ENCODE data around the gene DMAP1. TPM values are rescaled to one million over a fixed set of nuclear protein-coding genes. Genes with fewer than 3 reads are reported as not detected.

The DMAP1 gene
- total RNA-seq, 1 experiment from 2014 or later: 52.9 TPM

DNA sequence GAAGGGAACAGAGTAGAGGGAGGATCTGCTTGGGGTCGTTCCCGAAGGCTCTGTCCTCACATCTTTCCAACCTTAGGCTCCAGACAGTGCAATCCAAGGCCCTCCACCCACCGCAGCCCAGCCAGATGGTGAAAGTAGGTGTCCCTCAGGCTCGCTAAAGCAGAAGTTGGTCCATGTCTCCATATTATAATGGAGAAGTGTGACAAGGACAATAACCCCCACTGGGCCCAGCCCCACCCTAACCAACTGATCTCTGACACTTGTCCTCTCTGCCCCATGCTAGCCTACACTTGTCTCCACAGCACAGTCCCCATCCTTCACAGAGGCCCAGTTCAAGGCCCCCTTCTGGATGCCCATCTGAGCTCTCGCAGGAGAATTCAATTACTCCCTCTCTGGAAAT, 48.7 kb downstream of the DMAP1 start:
- Histone ChIP-seq H3K9me3 (ENCODE audit: control insufficient read depth, insufficient read depth, low read depth, low read length) (no peaks in the 10 kb centered on the region), H3K27me3 (ENCODE audit: control insufficient read depth, insufficient read depth, low read length) (no peaks in the 10 kb centered on the region), H3K4me1 (ENCODE audit: control insufficient read depth, insufficient read depth, low read length) (no peaks in the 10 kb centered on the region), H3K27ac (ENCODE audit: low read length) (no peak overlapping the region), H3K4me3 (ENCODE audit: low read depth in 2 of 2, low read length in 2 of 2) (no peak overlapping the region), H3K36me3 (ENCODE audit: control insufficient read depth, insufficient read depth, low read length) (no peaks in the 10 kb centered on the region)
- TF ChIP-seq, protein P1, sequence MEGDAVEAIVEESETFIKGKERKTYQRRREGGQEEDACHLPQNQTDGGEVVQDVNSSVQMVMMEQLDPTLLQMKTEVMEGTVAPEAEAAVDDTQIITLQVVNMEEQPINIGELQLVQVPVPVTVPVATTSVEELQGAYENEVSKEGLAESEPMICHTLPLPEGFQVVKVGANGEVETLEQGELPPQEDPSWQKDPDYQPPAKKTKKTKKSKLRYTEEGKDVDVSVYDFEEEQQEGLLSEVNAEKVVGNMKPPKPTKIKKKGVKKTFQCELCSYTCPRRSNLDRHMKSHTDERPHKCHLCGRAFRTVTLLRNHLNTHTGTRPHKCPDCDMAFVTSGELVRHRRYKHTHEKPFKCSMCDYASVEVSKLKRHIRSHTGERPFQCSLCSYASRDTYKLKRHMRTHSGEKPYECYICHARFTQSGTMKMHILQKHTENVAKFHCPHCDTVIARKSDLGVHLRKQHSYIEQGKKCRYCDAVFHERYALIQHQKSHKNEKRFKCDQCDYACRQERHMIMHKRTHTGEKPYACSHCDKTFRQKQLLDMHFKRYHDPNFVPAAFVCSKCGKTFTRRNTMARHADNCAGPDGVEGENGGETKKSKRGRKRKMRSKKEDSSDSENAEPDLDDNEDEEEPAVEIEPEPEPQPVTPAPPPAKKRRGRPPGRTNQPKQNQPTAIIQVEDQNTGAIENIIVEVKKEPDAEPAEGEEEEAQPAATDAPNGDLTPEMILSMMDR (IDR thresholded peaks at IDR 0.05): no peak
- no peak for TF ChIP-seq SIN3A (IDR thresholded peaks at IDR 0.05; ENCODE audit: borderline replicate concordance, insufficient read depth, low read depth, low read length)
- TF ChIP-seq, protein P2, sequence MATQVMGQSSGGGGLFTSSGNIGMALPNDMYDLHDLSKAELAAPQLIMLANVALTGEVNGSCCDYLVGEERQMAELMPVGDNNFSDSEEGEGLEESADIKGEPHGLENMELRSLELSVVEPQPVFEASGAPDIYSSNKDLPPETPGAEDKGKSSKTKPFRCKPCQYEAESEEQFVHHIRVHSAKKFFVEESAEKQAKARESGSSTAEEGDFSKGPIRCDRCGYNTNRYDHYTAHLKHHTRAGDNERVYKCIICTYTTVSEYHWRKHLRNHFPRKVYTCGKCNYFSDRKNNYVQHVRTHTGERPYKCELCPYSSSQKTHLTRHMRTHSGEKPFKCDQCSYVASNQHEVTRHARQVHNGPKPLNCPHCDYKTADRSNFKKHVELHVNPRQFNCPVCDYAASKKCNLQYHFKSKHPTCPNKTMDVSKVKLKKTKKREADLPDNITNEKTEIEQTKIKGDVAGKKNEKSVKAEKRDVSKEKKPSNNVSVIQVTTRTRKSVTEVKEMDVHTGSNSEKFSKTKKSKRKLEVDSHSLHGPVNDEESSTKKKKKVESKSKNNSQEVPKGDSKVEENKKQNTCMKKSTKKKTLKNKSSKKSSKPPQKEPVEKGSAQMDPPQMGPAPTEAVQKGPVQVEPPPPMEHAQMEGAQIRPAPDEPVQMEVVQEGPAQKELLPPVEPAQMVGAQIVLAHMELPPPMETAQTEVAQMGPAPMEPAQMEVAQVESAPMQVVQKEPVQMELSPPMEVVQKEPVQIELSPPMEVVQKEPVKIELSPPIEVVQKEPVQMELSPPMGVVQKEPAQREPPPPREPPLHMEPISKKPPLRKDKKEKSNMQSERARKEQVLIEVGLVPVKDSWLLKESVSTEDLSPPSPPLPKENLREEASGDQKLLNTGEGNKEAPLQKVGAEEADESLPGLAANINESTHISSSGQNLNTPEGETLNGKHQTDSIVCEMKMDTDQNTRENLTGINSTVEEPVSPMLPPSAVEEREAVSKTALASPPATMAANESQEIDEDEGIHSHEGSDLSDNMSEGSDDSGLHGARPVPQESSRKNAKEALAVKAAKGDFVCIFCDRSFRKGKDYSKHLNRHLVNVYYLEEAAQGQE (IDR thresholded peaks at IDR 0.05; ENCODE audit: insufficient read depth in 1 of 2, low read depth in 2 of 2, low read length in 1 of 2): no peak
- TF ChIP-seq TCF7L2 (IDR thresholded peaks at IDR 0.05; ENCODE audit: low read depth, low read length): no peak
- no peak for TF ChIP-seq POLR2AphosphoS5 (IDR thresholded peaks at IDR 0.05; ENCODE audit: low read depth, low read length)
- in situ Hi-C loops (cut with HindIII; ENCODE audit: low pct_unique_long_range_greater_than_20kb, low sequenced_read_pairs): no loop called here
- no TSS peak for BruUV-seq (replicated peaks)
- DNase-seq (ENCODE audit: low read depth, low spot score): no peak
- intact Hi-C loops (cut with micrococcal nuclease; ENCODE audit: unreplicated experiment): no loop called here
- no peak; the same call in 1 of the 2 replicates for ATAC-seq
- ChIA-PET CTCF (interaction anchor here (0.5 kb wide), 1 partner anchor 99 kb away, joined by 5 read pairs; no protein-coding TSS in a partner anchor), POLR2A (interaction anchor here (0.6 kb wide), 1 partner anchor 220 kb away, joined by 3 read pairs; no protein-coding TSS in a partner anchor)

DNA sequence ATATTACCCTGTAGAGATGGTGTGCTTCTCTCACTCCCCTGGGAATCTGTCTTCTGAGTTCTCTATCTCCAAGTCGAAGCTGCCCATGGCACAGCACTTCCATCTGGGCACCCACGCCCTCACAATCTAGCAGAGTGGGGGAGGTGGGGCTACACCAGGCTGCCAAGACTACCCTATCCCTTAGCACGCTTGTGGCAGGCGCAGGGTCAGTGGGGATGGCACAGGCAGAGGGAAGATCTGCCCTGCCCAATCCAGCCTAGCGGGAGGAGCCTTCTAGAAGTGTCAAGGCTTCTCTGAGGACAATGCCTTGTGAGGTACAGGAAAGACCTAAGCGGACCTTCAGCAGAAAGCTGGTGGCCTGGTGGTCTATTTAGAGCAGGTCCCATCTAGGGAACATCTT, 49.1 kb downstream of the DMAP1 start:
- DNase-seq (ENCODE audit: low read depth, low spot score): no peak
- Histone ChIP-seq H3K9me3 (ENCODE audit: control insufficient read depth, insufficient read depth, low read depth, low read length) (no peaks in the 10 kb centered on the region), H3K27ac (ENCODE audit: low read length) (no peak overlapping the region), H3K27me3 (ENCODE audit: control insufficient read depth, insufficient read depth, low read length) (no peaks in the 10 kb centered on the region), H3K36me3 (ENCODE audit: control insufficient read depth, insufficient read depth, low read length) (no peaks in the 10 kb centered on the region), H3K4me3 (ENCODE audit: low read depth in 2 of 2, low read length in 2 of 2) (no peak overlapping the region), H3K4me1 (ENCODE audit: control insufficient read depth, insufficient read depth, low read length) (no peaks in the 10 kb centered on the region)
- ChIA-PET CTCF (interaction anchor here (0.5 kb wide), 1 partner anchor 98 kb away, joined by 5 read pairs; no protein-coding TSS in a partner anchor), POLR2A (no interaction called here)
- intact Hi-C loops (cut with micrococcal nuclease; ENCODE audit: unreplicated experiment) (no loop called here), in situ Hi-C loops (cut with HindIII; ENCODE audit: low pct_unique_long_range_greater_than_20kb, low sequenced_read_pairs) (no loop called here)
- no TSS peak for BruUV-seq (replicated peaks)
- no peak for ATAC-seq
- TF ChIP-seq SIN3A (IDR thresholded peaks at IDR 0.05; ENCODE audit: borderline replicate concordance, insufficient read depth, low read depth, low read length) (no peak), TCF7L2 (IDR thresholded peaks at IDR 0.05; ENCODE audit: low read depth, low read length) (no peak), POLR2AphosphoS5 (IDR thresholded peaks at IDR 0.05; ENCODE audit: low read depth, low read length) (no peak)
- TF ChIP-seq, protein P1 (IDR thresholded peaks at IDR 0.05): no peak
- TF ChIP-seq, protein P2 (IDR thresholded peaks at IDR 0.05; ENCODE audit: insufficient read depth in 1 of 2, low read depth in 2 of 2, low read length in 1 of 2): no peak

Measured in Panc1 (cell line).